HepG2 (cell line): ENCODE measurements around the gene LIF. TPM values are rescaled to one million over a fixed set of nuclear protein-coding genes. Genes with fewer than 3 reads are reported as not detected.

Experiments
- ATAC-seq: fragments of 200-7000 bp; cut with Tn5 transposase; 3 replicates; pipeline ENCODE4 v1.9.1; 2020; ENCODE audit warnings: mild to moderate bottlenecking, moderate library complexity
- BruUV-seq: library from RNA; stranded (reverse); fragments of 400-500 nt; replicated peaks from 2 replicates; lab custom pipeline; 2021; lab: Mats Ljungman, UMichigan
- CTCF ChIA-PET: fragments of 300-600 bp; formaldehyde crosslinking; extraction: SDS; loops from one replicate; lab custom pipeline; 2021; ENCODE audit warnings: low total read pairs, inconsistent platforms, low intra/inter-chr PET ratio; lab: Yijun Ruan, JAX
- POLR2A ChIA-PET: fragments of 350-600 bp; sonication (Branson Sonifier 250); formaldehyde crosslinking; loops from one replicate; lab custom pipeline; 2020; ENCODE audit warnings: antibody characterized with exemption, inconsistent platforms; lab: Yijun Ruan, JAX
- DNase-seq: peaks from one replicate; pipeline ENCODE4 v3.0.0-alpha.2; 2015; ENCODE audit warnings: low spot score
- FAIRE-seq: peaks from 3 replicates; lab custom pipeline; 2011; peaks lifted over from hg19 to GRCh38; lab: Jason Lieb, UNC
- H2AFZ ChIP-seq: one replicate; pipeline ENCODE4 v1.6.1; 2011; ENCODE audit warnings: low read length, inconsistent platforms
- H3K27ac ChIP-seq: fragments of 300-600 bp; 3 replicates; pipeline ENCODE4 v1.8.0; 2011; ENCODE audit warnings: mixed run types, mild to moderate bottlenecking, mixed read lengths, low read length, inconsistent platforms; ENCODE audit not compliant: insufficient read depth; ENCODE audit errors: extremely low read length
- H3K27me3 ChIP-seq, 2 experiments: fragments of 200-600 bp in 1 of 2; 2 replicates in 1 of 2; 3 replicates in 1 of 2; pipeline versions ENCODE4 v1.6.0 to v1.8.0; 2011; ENCODE audit warnings: low read length in 2 of 2, mild to moderate bottlenecking in 2 of 2, moderate library complexity in 2 of 2, inconsistent platforms in 1 of 2; ENCODE audit not compliant: insufficient read depth in 2 of 2, control insufficient read depth in 1 of 2
- H3K36me3 ChIP-seq, 2 experiments: fragments of 200-600 bp in 1 of 2; replicated peaks in 1 of 2; 2 replicates in 1 of 2; 3 replicates in 1 of 2; pipeline versions ENCODE4 v1.5.1 to v1.8.0; 2011; ENCODE audit warnings: low read length in 2 of 2, inconsistent platforms in 1 of 2; ENCODE audit not compliant: insufficient read depth in 2 of 2, control insufficient read depth in 1 of 2
- H3K4me1 ChIP-seq: 2 replicates; pipeline ENCODE4 v1.5.1; 2012; ENCODE audit warnings: low read length, inconsistent platforms; ENCODE audit not compliant: insufficient read depth
- H3K4me2 ChIP-seq: 2 replicates; pipeline ENCODE4 v1.6.0; 2011; ENCODE audit warnings: low read depth, low read length, inconsistent platforms
- H3K4me3 ChIP-seq, 3 experiments: fragments of 200-600 bp in 1 of 3; sonication (generic), shearing (Covaris generic) in 1 of 3; replicated peaks in 1 of 3; 2 replicates each; pipeline ENCODE4 v1.5.1; 2011 to 2016; ENCODE audit warnings: low read length in 3 of 3, inconsistent platforms in 2 of 3, low read depth in 2 of 3, mild to moderate bottlenecking in 2 of 3, control low read depth in 1 of 3, mixed read lengths in 1 of 3; ENCODE audit not compliant: insufficient read depth in 1 of 3
- H3K79me2 ChIP-seq: one replicate; pipeline ENCODE4 v1.6.1; 2011; ENCODE audit warnings: low read length, inconsistent platforms; ENCODE audit not compliant: insufficient read depth
- H3K9ac ChIP-seq: 2 replicates; pipeline ENCODE4 v1.6.0; 2011; ENCODE audit warnings: mild to moderate bottlenecking, low read depth, low read length, inconsistent platforms; ENCODE audit not compliant: insufficient read depth
- H3K9me3 ChIP-seq: 2 replicates; pipeline ENCODE4 v1.5.1; 2012; ENCODE audit warnings: mild to moderate bottlenecking, low read length
- H4K20me1 ChIP-seq: 2 replicates; pipeline ENCODE4 v1.6.0; 2011; ENCODE audit warnings: inconsistent platforms, mild to moderate bottlenecking, low read length, moderate library complexity; ENCODE audit not compliant: insufficient read depth
- ELF3 ChIP-seq: IDR thresholded peaks from 2 replicates; pipeline ENCODE4 v1.6.1; 2016; ENCODE audit warnings: missing genetic modification reagents, missing compliant biosample characterization
- HDAC1 ChIP-seq: sonication (generic); formaldehyde crosslinking; IDR thresholded peaks from 2 replicates; pipeline ENCODE4 v1.5.1; 2020; ENCODE audit warnings: mild to moderate bottlenecking, missing genetic modification reagents
- MTF1 ChIP-seq: sonication (generic); formaldehyde crosslinking; IDR thresholded peaks from 2 replicates; pipeline ENCODE4 v1.5.0; 2020; ENCODE audit warnings: missing genetic modification reagents
- NFE2 ChIP-seq: sonication (generic); formaldehyde crosslinking; IDR thresholded peaks from 2 replicates; pipeline ENCODE4 v1.4.0; 2020; ENCODE audit warnings: missing genetic modification reagents
- REL ChIP-seq: sonication (generic); formaldehyde crosslinking; conservative IDR thresholded peaks from 2 replicates; pipeline ENCODE4 v1.8.0; 2022; ENCODE audit warnings: mild to moderate bottlenecking, missing genetic modification reagents, moderate library complexity
- SP5 ChIP-seq: IDR thresholded peaks from 2 replicates; pipeline ENCODE4 v1.6.1; 2016; ENCODE audit warnings: low read depth, borderline replicate concordance
- ZNF468 ChIP-seq: sonication (generic); formaldehyde crosslinking; IDR thresholded peaks from 2 replicates; pipeline ENCODE4 v1.8.0; 2022; ENCODE audit warnings: mild to moderate bottlenecking, moderate library complexity, missing genetic modification reagents
- ZNF691 ChIP-seq: sonication (generic); formaldehyde crosslinking; IDR thresholded peaks from 2 replicates; pipeline ENCODE4 v1.4.0; 2020; ENCODE audit warnings: missing genetic modification reagents, low read depth, mild to moderate bottlenecking, borderline replicate concordance
- WGBS: methylation state at CpG from one replicate; pipeline ENCODE4 v1.1.6; 2017; ENCODE audit warnings: low lambda C conversion rate; 5-methylcytosine and 5-hydroxymethylcytosine counted together
- in situ Hi-C: cut with HindIII; loops from 2 replicates; pipeline ENCODE4 v1.10.0; 2017; ENCODE audit warnings: low pct_unique_long_range_greater_than_20kb; ENCODE audit not compliant: extremely low pct_ligation_motif_present
- intact Hi-C: fragments of 100-400 bp; cut with micrococcal nuclease; formaldehyde crosslinking; loops from one replicate; pipeline ENCODE4 v1.10.0; 2022; ENCODE audit not compliant: unreplicated experiment
- polyA plus RNA-seq, 8 experiments: library from polyadenylated mRNA; depleted of rRNA in 3 of 8; stranded (reverse) in 7 of 8; unstranded in 1 of 8; fragments of >200 nt; fragmentation: Illumina TruSeq in 4 of 8; extraction: Trizol in 4 of 8; gene quantifications; 2 replicates each; pipeline versions ENCODE4 v1.2.1 to v1.2.3, GENCODE V29; 2011 to 2016; ENCODE audit warnings: low read depth in 4 of 8, missing spikeins in 1 of 8, mixed read lengths in 1 of 8; ENCODE audit not compliant: insufficient read depth in 1 of 8
- total RNA-seq, 5 experiments: library from RNA; depleted of rRNA; stranded (reverse); fragments of >200 nt; fragmentation: Illumina TruSeq; extraction: Trizol; gene quantifications; 2 replicates each; pipeline ENCODE4 v1.2.3, GENCODE V29; 2016; ENCODE audit warnings: low read depth in 1 of 5
- TF ChIP-seq, protein P1 (sequence below): sonication (generic); formaldehyde crosslinking; IDR thresholded peaks from 2 replicates; pipeline ENCODE4 v1.5.1; 2020; ENCODE audit warnings: mild to moderate bottlenecking, missing genetic modification reagents, moderate library complexity
- TF ChIP-seq, protein P2 (sequence below): sonication (generic); formaldehyde crosslinking; IDR thresholded peaks from 2 replicates; pipeline ENCODE4 v1.4.0; 2020; ENCODE audit warnings: missing genetic modification reagents, borderline replicate concordance

LIF gene
- total and polyA plus RNA-seq, 2 of the 13 experiments (the other 11 are each of a cell fraction or from before 2014, with no cell fraction given): 3.6 to 8.5 TPM

- no peak overlapping the region for H3K4me3 ChIP-seq
- peaks cover 4 to 37% of the 10 kb centered on the region in 2 experiments for H3K27me3 ChIP-seq
- H3K9ac ChIP-seq: no peak overlapping the region
- no peak overlapping the region for H2AFZ ChIP-seq
- WGBS: 35% methylated on average over 14 of the region's 14 CpGs
- FAIRE-seq (no peak), DNase-seq (no peak), ATAC-seq (no peak)
- intact Hi-C loops (no loop called here), in situ Hi-C loops (no loop called here)
- H3K27ac ChIP-seq: no peak overlapping the region
- H3K4me2 ChIP-seq: peak overlapping the region; percentile 33; the same call in 1 of the 2 replicates
- H3K4me1 ChIP-seq: peaks cover 11% of the 10 kb centered on the region; the same call in 1 of the 2 replicates
- no peaks in the 10 kb centered on the region for H3K9me3 ChIP-seq
- ChIA-PET POLR2A (no interaction called here), CTCF (no interaction called here)
- no TSS peak for BruUV-seq
- H3K79me2 ChIP-seq: no peaks in the 10 kb centered on the region
- no peaks in the 10 kb centered on the region for H4K20me1 ChIP-seq
- no peaks in the 10 kb centered on the region for H3K36me3 ChIP-seq
- TF ChIP-seq ZNF468 (CRISPR knock-in tag) (no peak), ZNF691 (0 out of 2 replicates have a peak, but pooled peaks have one; percentile 44), SP5 (CRISPR knock-in tag) (no peak), REL (CRISPR knock-in tag) (no peak), ELF3 (CRISPR knock-in tag) (no peak), HDAC1 (CRISPR knock-in tag) (no peak), NFE2 (CRISPR knock-in tag) (no peak), MTF1 (no peak)
- TF ChIP-seq, protein P1, sequence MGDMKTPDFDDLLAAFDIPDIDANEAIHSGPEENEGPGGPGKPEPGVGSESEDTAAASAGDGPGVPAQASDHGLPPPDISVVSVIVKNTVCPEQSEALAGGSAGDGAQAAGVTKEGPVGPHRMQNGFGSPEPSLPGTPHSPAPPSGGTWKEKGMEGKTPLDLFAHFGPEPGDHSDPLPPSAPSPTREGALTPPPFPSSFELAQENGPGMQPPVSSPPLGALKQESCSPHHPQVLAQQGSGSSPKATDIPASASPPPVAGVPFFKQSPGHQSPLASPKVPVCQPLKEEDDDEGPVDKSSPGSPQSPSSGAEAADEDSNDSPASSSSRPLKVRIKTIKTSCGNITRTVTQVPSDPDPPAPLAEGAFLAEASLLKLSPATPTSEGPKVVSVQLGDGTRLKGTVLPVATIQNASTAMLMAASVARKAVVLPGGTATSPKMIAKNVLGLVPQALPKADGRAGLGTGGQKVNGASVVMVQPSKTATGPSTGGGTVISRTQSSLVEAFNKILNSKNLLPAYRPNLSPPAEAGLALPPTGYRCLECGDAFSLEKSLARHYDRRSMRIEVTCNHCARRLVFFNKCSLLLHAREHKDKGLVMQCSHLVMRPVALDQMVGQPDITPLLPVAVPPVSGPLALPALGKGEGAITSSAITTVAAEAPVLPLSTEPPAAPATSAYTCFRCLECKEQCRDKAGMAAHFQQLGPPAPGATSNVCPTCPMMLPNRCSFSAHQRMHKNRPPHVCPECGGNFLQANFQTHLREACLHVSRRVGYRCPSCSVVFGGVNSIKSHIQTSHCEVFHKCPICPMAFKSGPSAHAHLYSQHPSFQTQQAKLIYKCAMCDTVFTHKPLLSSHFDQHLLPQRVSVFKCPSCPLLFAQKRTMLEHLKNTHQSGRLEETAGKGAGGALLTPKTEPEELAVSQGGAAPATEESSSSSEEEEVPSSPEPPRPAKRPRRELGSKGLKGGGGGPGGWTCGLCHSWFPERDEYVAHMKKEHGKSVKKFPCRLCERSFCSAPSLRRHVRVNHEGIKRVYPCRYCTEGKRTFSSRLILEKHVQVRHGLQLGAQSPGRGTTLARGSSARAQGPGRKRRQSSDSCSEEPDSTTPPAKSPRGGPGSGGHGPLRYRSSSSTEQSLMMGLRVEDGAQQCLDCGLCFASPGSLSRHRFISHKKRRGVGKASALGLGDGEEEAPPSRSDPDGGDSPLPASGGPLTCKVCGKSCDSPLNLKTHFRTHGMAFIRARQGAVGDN (CRISPR knock-in tag): peak; percentile 14; the same call in 1 of the 2 replicates
- TF ChIP-seq, protein P2, sequence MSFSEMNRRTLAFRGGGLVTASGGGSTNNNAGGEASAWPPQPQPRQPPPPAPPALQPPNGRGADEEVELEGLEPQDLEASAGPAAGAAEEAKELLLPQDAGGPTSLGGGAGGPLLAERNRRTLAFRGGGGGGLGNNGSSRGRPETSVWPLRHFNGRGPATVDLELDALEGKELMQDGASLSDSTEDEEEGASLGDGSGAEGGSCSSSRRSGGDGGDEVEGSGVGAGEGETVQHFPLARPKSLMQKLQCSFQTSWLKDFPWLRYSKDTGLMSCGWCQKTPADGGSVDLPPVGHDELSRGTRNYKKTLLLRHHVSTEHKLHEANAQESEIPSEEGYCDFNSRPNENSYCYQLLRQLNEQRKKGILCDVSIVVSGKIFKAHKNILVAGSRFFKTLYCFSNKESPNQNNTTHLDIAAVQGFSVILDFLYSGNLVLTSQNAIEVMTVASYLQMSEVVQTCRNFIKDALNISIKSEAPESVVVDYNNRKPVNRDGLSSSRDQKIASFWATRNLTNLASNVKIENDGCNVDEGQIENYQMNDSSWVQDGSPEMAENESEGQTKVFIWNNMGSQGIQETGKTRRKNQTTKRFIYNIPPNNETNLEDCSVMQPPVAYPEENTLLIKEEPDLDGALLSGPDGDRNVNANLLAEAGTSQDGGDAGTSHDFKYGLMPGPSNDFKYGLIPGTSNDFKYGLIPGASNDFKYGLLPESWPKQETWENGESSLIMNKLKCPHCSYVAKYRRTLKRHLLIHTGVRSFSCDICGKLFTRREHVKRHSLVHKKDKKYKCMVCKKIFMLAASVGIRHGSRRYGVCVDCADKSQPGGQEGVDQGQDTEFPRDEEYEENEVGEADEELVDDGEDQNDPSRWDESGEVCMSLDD (CRISPR knock-in tag): no peak
These were observed 31.2 kb upstream of the LIF start for GRCh38 chr22:30277547-30278344.
